Choroid plexus epithelial cell (primary cell): ENCODE results near the gene VAMP1.

ENCODE experiments used
- DNase-seq: peaks from one replicate; pipeline ENCODE4 v3.0.0-alpha.2; 2010; ENCODE audit warnings: low read depth
- H3K4me3 ChIP-seq: 2 replicates; pipeline ENCODE4 v1.5.1; 2011; ENCODE audit warnings: low read depth, mild to moderate bottlenecking, control low read depth, low read length, moderate library complexity
- TF ChIP-seq, protein P1 (sequence below): conservative IDR thresholded peaks from 2 replicates; pipeline ENCODE4 v1.5.1; 2011; ENCODE audit warnings: low read depth, mild to moderate bottlenecking, control low read depth, inconsistent platforms, low read length, moderate library complexity

Gene VAMP1

DNA sequence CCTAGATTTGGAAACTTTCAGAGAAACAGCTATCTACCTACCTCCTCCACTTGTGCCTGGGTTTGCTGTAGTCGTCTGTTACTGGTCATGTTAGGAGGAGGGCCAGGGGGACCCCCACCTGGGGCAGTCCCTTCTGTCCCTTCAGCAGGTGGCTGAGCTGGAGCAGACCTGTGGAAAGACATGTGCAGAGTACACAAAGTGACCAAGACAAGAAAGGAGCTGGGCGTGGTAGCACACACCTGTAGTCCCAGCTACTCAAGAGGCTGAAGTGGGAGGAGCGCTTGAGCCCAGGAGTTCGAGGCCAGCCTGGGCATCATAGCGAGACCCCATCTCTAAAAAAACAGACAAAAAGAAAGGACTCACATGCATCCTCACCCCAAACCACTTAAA, 4.3 kb downstream of the VAMP1 start:
- TF ChIP-seq, protein P1, sequence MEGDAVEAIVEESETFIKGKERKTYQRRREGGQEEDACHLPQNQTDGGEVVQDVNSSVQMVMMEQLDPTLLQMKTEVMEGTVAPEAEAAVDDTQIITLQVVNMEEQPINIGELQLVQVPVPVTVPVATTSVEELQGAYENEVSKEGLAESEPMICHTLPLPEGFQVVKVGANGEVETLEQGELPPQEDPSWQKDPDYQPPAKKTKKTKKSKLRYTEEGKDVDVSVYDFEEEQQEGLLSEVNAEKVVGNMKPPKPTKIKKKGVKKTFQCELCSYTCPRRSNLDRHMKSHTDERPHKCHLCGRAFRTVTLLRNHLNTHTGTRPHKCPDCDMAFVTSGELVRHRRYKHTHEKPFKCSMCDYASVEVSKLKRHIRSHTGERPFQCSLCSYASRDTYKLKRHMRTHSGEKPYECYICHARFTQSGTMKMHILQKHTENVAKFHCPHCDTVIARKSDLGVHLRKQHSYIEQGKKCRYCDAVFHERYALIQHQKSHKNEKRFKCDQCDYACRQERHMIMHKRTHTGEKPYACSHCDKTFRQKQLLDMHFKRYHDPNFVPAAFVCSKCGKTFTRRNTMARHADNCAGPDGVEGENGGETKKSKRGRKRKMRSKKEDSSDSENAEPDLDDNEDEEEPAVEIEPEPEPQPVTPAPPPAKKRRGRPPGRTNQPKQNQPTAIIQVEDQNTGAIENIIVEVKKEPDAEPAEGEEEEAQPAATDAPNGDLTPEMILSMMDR = no peak
- no peak for DNase-seq
- H3K4me3 ChIP-seq = no peak overlapping the region

DNA sequence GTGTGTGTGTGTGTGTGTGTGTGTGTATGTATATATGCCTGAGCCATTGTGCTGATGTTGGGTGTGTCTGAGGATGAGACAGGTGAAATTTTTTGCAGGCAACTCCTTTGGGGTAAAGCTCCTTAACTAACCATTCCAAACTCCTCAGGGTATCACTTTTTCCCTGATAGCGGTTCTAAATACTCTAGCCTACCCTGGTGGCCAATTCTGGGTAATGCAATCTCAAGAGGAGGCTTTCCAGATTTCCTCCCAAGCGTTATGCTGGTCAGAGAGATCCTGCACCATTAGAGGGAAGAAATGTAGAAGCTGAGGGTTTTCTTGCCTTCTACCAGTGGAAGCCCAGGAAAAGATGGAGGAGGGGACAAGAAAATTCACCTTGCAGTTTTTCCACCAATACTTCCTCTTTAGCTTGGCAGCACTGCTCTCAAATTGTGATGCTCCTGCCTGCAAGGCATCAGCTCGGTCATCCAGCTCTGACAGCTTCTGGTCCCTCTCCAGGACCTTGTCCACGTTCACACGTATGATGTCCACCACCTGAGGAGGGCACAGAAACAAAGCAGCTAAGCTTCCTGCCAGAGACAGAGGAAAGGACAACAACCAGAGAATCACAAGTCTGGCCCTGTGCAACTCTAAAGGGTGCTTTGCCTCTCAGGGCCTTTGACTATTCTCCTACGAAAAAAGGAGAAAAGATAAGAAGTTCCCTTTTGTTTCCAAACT, 4.9 kb downstream of the VAMP1 start:
- DNase-seq = peak; percentile 86
- TF ChIP-seq, protein P1 = peak; percentile 93

DNA sequence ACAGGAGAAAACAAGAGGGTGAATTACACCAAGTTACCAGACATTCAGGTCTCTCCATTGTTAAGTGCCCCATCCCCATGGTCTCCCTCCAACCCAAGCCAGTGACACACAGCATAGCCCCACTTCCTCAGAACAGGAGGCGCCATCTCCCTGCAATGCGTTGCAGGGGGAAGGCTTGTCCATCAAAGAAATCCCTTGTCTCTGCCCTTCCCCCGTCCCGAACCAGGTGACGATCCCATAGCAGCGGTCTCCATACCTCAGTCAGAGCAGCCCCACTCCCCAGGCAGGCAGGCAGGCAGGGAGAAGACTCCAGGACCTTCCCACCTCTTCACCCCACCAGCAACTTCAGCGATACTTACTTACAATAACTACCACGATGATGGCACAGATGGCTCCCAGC, 5.9 kb downstream of the VAMP1 start:
- no peak for DNase-seq
- H3K4me3 ChIP-seq = no peak overlapping the region

More for the DNA sequence above, 4.9 kb downstream of the VAMP1 start:
- H3K4me3 ChIP-seq = no peak overlapping the region

DNA sequence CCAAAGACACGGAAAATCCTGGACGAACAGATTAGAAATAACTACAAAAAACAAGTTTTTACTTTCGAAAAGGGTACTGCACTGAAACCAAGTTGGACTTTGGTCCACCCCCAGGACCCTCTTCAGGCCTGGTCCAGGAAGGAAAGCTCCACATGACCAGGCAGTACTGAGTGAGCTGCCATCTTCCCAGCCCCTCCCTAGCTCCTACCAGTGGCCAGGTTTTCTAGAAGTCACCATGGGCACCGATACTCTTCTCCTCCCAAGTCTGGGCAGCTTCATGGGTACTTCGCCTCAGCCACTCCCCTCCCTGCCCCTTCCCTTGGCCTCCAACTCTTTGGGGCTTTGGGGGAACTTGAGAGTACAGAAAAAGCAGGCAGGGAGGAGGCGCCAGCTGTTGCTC, 6.6 kb downstream of the VAMP1 start:
- TF ChIP-seq, protein P1 = no peak
- DNase-seq = no peak
- H3K4me3 ChIP-seq = no peak overlapping the region

More for the DNA sequence above, 5.9 kb downstream of the VAMP1 start:
- TF ChIP-seq, protein P1 = no peak

DNA sequence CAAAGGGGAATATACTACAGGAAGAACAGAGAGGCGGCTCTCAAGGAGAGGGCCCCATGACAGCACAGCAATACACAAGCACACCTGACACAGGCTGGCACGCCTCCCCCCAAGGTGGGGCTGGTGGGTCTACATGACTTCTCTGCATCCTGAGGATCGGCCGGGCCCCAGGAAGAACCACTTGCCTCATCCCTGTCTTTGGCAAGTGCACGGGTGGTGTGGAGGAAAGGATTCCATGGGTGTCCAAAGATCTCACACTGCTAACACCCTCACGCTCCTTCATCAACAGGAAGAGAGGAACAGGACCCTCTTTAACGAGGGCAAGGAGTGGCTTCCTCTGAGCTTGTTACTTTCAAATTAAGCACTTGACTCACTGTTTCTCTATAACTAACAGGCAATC, 7.3 kb downstream of the VAMP1 start:
- no peak overlapping the region for H3K4me3 ChIP-seq
- TF ChIP-seq, protein P1 = no peak
- no peak for DNase-seq

DNA sequence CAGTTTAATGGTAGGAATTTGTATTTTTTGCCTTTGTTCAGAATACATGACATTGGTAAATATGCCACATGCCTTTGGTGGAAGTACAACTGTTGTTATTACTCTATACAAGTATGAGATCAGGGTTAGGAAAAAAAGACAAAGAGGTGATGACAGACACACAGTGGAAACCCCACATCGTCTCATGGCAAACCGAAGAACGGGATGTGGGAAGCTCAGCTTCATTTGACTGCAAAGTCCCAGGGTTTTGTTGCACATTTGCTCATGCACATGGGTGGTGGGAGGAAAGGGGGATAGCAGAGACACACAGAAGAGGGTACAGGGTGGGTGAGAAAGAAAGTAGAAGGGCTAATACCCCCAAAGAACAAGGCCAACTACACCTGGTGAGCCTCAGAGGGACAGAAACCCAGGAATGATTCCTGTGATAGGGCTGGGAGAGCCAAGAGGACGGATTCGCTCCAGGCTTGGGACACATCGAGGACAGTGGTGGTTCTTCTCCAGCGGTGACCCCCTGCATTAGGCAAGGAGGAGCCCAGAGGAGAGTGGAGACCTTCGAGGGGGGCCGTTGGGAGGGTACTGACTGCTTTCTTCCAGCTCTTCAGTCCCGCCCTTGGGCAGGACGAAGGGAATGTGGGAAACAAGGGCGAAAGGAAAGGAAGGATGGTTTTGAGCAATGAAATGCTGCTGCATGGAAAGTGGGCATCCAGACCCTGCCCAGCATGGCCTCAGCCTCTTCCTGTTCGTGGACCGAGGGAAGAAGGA, 8.1 kb downstream of the VAMP1 start:
- no peak overlapping the region for H3K4me3 ChIP-seq
- TF ChIP-seq, protein P1 = no peak
- DNase-seq = no peak
